Right atrium auricular region (tissue), 2 donors: ENCODE measurements around the gene ITIH6. TPM values are rescaled to one million over a fixed set of nuclear protein-coding genes. Genes with fewer than 3 reads are reported as not detected.
"Not testable (repeated sequence)": the region's sequence is repeated elsewhere in the genome, so short reads cannot be mapped to it uniquely, and the experiment has no call there.

ENCODE experiments used
- DNase-seq: peaks from one replicate; pipeline ENCODE4 v3.0.0-alpha.2; 2019; ENCODE audit warnings: low spot score
- H3K27ac ChIP-seq, 2 donors: fragments of 200-600 bp; sonication (generic); 1 replicate in 1 of 2; 2 replicates in 1 of 2; pipeline ENCODE4 v1.5.1; 2016 to 2019
- H3K27me3 ChIP-seq, 2 donors: fragments of 200-600 bp; sonication (generic); one replicate each; pipeline versions ENCODE4 v1.5.1 to v1.6.0; 2017 to 2019
- H3K36me3 ChIP-seq: fragments of 200-600 bp; sonication (generic); one replicate; pipeline ENCODE4 v1.5.1; 2016
- H3K4me1 ChIP-seq, 2 donors: fragments of 200-600 bp; sonication (generic); one replicate each; pipeline versions ENCODE4 v1.5.1 to v1.6.0; 2017 to 2019
- H3K4me3 ChIP-seq, 2 donors: fragments of 200-600 bp; sonication (generic); 1 replicate in 1 of 2; 2 replicates in 1 of 2; pipeline ENCODE4 v1.5.1; 2017 to 2019; ENCODE audit warnings: mild to moderate bottlenecking in 1 of 2, moderate library complexity in 1 of 2
- H3K9me3 ChIP-seq, 2 donors: fragments of 200-600 bp; sonication (generic); one replicate each; pipeline ENCODE4 v1.5.1; 2019
- CTCF ChIP-seq, 2 donors: fragments of 200-600 bp; sonication (generic); IDR thresholded peaks; one replicate each; pipeline ENCODE4 v1.5.1; 2019; ENCODE audit warnings: antibody characterized with exemption in 2 of 2
- total RNA-seq, 2 donors: library from RNA; depleted of rRNA; stranded (reverse); fragments of >200 nt; gene quantifications; one replicate each; pipeline ENCODE4 v1.1.0, GENCODE V29; 2016

ITIH6 gene
- total RNA-seq, 2 donors from 2014 or later: not detected

GRCh38 chrX:54747733-54748393, 50.2 kb downstream of the ITIH6 start:
- Histone ChIP-seq H3K36me3 (no peaks in the 10 kb centered on the region), H3K4me1 (no peaks in the 10 kb centered on the region), H3K9me3 (no peaks in the 10 kb centered on the region), H3K27me3 (no peaks in the 10 kb centered on the region), H3K27ac (no peak overlapping the region), H3K4me3 (no peak overlapping the region)
- TF ChIP-seq CTCF (IDR thresholded peaks at IDR 0.05): no peak
- no peak for DNase-seq

DNA sequence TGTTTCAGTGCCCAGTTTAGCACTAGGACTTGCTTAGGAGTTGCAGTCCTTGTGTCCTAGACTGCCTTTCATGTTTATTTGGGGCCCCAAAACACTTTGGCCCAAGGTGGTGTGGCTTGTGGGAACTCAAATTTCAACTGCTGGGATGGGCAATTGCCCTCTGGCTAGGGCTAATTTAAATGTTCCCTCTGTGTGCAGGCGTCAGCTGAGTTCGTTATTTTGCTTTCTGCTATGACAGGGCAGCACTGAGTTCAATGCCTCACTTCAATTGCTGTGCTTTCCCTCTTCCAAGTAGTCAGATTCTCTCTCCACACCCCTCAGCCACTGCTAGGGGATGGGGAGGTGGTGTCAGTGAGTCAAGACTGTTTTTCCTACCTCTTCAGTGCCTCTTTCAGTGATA, 51.1 kb downstream of the ITIH6 start:
- TF ChIP-seq CTCF (IDR thresholded peaks at IDR 0.05): no peak
- H3K36me3 ChIP-seq: no peaks in the 10 kb centered on the region
- no peak for DNase-seq
- H3K4me3 ChIP-seq: no peak overlapping the region
- no peaks in the 10 kb centered on the region for H3K9me3 ChIP-seq
- H3K27ac ChIP-seq: no peak overlapping the region
- H3K4me1 ChIP-seq: no peaks in the 10 kb centered on the region
- no peaks in the 10 kb centered on the region for H3K27me3 ChIP-seq

DNA sequence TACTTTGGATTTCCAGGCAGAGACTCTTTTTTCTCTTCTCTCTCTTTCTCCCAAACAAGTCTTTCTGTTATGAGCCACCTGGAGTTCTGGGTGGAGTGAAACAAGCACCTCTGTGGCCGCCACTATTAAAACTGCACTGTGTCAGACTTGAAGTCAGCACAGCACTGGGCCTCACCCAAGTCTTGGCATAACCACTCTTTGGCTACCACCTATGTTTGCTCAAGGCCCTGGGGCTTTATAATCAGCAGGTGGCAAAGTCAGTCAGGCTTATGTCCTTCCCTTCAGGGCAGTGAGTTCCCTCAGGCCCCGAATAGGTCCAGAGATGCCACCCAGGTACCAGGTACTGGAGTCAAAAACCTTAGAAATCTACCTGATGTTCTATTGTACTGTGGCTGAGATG, 52.4 kb downstream of the ITIH6 start:
- Histone ChIP-seq H3K27ac (no peak overlapping the region), H3K4me3 (no peak overlapping the region)

GRCh38 chrX:54738567-54738966, 59.5 kb downstream of the ITIH6 start:
- H3K27me3 ChIP-seq, H3K4me3 ChIP-seq, DNase-seq, H3K4me1 ChIP-seq, H3K27ac ChIP-seq, H3K36me3 ChIP-seq, H3K9me3 ChIP-seq: not testable (repeated sequence)

More for the DNA sequence above, 52.4 kb downstream of the ITIH6 start:
- Histone ChIP-seq H3K36me3 (no peaks in the 10 kb centered on the region), H3K9me3 (no peaks in the 10 kb centered on the region), H3K4me1 (no peaks in the 10 kb centered on the region), H3K27me3 (no peaks in the 10 kb centered on the region)
- no peak for DNase-seq
- TF ChIP-seq CTCF (IDR thresholded peaks at IDR 0.05): no peak

GRCh38 chrX:54736298-54736942, 61.6 kb downstream of the ITIH6 start:
- H3K4me3 ChIP-seq, H3K4me1 ChIP-seq, DNase-seq, H3K27ac ChIP-seq, H3K27me3 ChIP-seq, H3K36me3 ChIP-seq, H3K9me3 ChIP-seq: not testable (repeated sequence)

DNA sequence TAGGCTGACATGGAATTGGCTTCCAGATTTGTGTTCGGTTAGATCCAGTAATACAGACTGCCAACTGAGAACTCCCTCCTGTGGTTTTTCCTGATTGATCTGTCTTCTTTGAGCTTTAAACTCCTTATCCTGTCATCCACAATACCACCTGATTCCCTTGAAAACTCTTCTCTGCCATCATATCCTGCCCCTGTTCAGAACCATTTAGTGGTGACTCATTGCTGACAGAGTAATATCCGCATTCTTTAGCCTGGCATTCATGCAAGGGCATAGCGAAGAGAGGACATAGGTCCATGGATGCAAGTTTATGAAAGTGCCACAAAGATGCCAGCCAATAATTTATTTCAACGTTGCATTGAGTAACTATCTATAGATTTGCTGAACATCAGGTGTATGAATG, 76.6 kb downstream of the ITIH6 start:
- Histone ChIP-seq H3K9me3 (peaks cover 0 to under 1% of the 10 kb centered on the region in 2 donors), H3K27ac (no peak overlapping the region), H3K4me1 (no peaks in the 10 kb centered on the region), H3K36me3 (no peaks in the 10 kb centered on the region), H3K27me3 (no peaks in the 10 kb centered on the region), H3K4me3 (no peak overlapping the region)
- DNase-seq: no peak
- no peak for TF ChIP-seq CTCF (IDR thresholded peaks at IDR 0.05)

- Histone ChIP-seq H3K4me1 (no peaks in the 10 kb centered on the region), H3K9me3 (no peaks in the 10 kb centered on the region), H3K4me3 (no peak overlapping the region), H3K27ac (no peak overlapping the region), H3K36me3 (no peaks in the 10 kb centered on the region), H3K27me3 (no peaks in the 10 kb centered on the region)
- DNase-seq: no peak
- no peak for TF ChIP-seq CTCF (IDR thresholded peaks at IDR 0.05)
Observed at GRCh38 chrX:54715621-54716020, 82.4 kb downstream of the ITIH6 start.
